Mammary epithelial cell (primary cell): ENCODE data around the gene LGALS3.

Source experiments
- CTCF ChIP-seq, 2 donors: IDR thresholded peaks in 1 of 2; conservative IDR thresholded peaks in 1 of 2; 2 replicates each; pipeline ENCODE4 v1.5.1; 2011 to 2012; ENCODE audit warnings: inconsistent platforms in 2 of 2, low read length in 2 of 2, mild to moderate bottlenecking in 2 of 2, control low read depth in 1 of 2, low read depth in 1 of 2; ENCODE audit not compliant: insufficient read depth in 1 of 2; ENCODE audit errors: extremely low read depth in 1 of 2
- EZH2 ChIP-seq: IDR thresholded peaks from 2 replicates; pipeline ENCODE4 v1.6.1; 2012; ENCODE audit warnings: low read length, inconsistent platforms, borderline replicate concordance

DNA sequence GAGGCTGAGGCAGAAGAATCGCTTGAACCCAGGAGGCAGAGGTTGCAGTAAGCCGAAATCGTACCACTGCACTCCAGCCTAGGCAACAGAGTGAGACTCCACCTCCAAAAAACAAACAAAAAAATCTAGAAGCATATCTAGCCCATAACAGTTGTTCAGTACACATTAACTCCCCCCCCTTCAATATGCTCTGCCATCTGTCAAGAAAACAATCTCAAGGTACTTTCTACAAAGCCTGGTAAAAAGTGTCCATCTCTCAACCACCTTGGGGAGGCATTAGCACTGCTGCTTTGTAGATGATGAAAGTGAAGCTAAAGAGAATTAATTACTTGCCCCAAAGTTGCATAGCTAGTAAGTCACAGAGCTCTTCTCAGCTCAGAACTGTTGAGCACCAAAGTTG lies 24.9 kb downstream of the LGALS3 start:
- TF ChIP-seq CTCF (conservative IDR thresholded peaks at IDR 0.05 in 1 of 2, IDR thresholded peaks at IDR 0.05 in 1 of 2; ENCODE audit: extremely low read depth in 1 of 2, insufficient read depth in 1 of 2, low read depth in 1 of 2, low read length in 2 of 2), result no peak
- TF ChIP-seq EZH2, result no peak
